Mammary epithelial cell (primary cell): ENCODE data around the gene VWC2L.

Source experiments
- CTCF ChIP-seq, 2 donors: IDR thresholded peaks in 1 of 2; conservative IDR thresholded peaks in 1 of 2; 2 replicates each; pipeline ENCODE4 v1.5.1; 2011 to 2012; ENCODE audit warnings: inconsistent platforms in 2 of 2, low read length in 2 of 2, mild to moderate bottlenecking in 2 of 2, control low read depth in 1 of 2, low read depth in 1 of 2; ENCODE audit not compliant: insufficient read depth in 1 of 2; ENCODE audit errors: extremely low read depth in 1 of 2
- EZH2 ChIP-seq: IDR thresholded peaks from 2 replicates; pipeline ENCODE4 v1.6.1; 2012; ENCODE audit warnings: low read length, inconsistent platforms, borderline replicate concordance

DNA sequence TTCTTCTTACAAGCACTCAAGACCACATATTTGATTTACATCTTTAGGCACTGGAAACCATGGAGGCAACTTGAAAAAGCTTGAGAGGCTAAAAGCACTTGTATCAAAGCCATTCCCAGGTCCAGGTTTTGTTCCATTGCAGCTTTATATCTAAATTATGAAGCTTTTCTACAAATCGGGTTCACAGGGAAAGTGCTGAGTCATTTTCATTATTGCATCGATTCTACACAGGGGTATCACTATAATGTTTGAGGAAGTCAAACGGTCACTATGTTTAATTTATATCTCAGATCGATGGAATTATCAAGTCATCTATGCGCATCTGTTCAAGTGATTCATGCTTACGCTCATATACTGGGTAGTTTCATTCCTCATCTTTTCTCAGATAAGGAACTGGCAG, 118.7 kb downstream of the VWC2L start:
- no peak for TF ChIP-seq CTCF (conservative IDR thresholded peaks at IDR 0.05 in 1 of 2, IDR thresholded peaks at IDR 0.05 in 1 of 2; ENCODE audit: extremely low read depth in 1 of 2, insufficient read depth in 1 of 2, low read depth in 1 of 2, low read length in 2 of 2)
- no peak for TF ChIP-seq EZH2
